Measurements from ENCODE around the gene TLK2.

DNA sequence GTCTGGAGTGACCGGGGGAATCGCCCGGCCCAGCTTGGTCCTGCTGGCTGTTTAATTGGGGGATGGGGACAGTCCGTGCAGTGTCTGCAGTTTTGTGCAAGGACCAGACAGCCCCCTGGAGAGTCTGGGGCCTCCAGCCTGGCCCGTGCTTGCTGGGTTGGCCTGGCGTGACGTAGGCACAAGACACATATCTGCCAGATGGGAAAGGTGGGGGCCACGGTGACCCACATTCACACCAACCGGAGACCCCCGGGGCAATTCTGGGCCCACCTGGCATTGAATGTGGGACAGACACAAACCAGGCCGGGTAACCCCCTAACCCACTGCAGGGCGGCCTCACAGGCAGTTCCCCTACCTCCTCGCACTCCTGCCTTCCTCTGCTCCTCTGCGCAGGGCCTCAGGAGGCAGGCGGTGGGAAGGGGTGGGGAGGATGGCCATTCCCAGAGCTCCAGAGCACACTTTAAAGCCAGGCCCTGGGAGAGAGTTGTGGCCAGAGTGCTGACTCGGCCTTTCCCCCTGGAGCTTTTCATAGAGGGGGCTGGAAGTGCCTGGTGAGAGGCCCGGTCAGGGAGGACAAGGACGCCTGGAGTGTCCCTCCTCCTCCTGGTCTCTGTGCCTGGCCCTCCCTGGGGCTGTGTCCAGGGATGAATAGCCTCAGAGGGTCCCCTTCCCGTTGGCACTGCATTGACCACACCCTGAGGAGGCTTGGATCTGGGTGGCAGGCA lies 150.4 kb downstream of the TLK2 start:
- TF ChIP-seq GATA3 (IDR thresholded peaks at IDR 0.05; ENCODE audit: low read depth, low read length) (no peak), GATA2 (IDR thresholded peaks at IDR 0.05; ENCODE audit: low read depth, low read length) (no peak)

Measured in SH-SY5Y (cell line).